Tibial nerve (tissue), 4 donors: ENCODE measurements around the gene CLCA1. TPM values are rescaled to one million over a fixed set of nuclear protein-coding genes. Genes with fewer than 3 reads are reported as not detected.
A peak's percentile ranks its signal among the peaks of the same experiment; 100 is the strongest.

ENCODE experiments used
- DNase-seq, 2 donors: peaks; one replicate each; pipeline ENCODE4 v3.0.0-alpha.2; 2019; ENCODE audit warnings: low spot score in 2 of 2
- H3K27ac ChIP-seq, 4 donors: fragments of 200-600 bp; sonication (generic) in 3 of 4; one replicate each; pipeline ENCODE4 v1.5.1; 2017 to 2019; ENCODE audit warnings: mild to moderate bottlenecking in 1 of 4
- H3K27me3 ChIP-seq, 2 donors: fragments of 200-600 bp; sonication (generic) in 1 of 2; one replicate each; pipeline versions ENCODE4 v1.5.1 to v1.6.0; 2017 to 2019
- H3K36me3 ChIP-seq, 3 donors: fragments of 200-600 bp; sonication (generic); one replicate each; pipeline ENCODE4 v1.5.1; 2018 to 2019
- H3K4me1 ChIP-seq, 4 donors: fragments of 200-600 bp; sonication (generic) in 3 of 4; one replicate each; pipeline ENCODE4 v1.5.1; 2017 to 2019
- H3K4me3 ChIP-seq, 4 donors: fragments of 200-600 bp; sonication (generic) in 3 of 4; one replicate each; pipeline ENCODE4 v1.5.1; 2017 to 2019; ENCODE audit warnings: mild to moderate bottlenecking in 1 of 4, moderate library complexity in 1 of 4
- H3K9me3 ChIP-seq, 4 donors: fragments of 200-600 bp; sonication (generic) in 3 of 4; one replicate each; pipeline ENCODE4 v1.5.1; 2017 to 2019
- EP300 ChIP-seq, 2 donors: sonication (generic); formaldehyde crosslinking; IDR thresholded peaks; one replicate each; pipeline ENCODE4 v1.6.1; 2017; ENCODE audit warnings: antibody characterized with exemption in 2 of 2, mild to moderate bottlenecking in 1 of 2
- POLR2A ChIP-seq, 2 donors: fragments of 450-650 bp; IDR thresholded peaks; one replicate each; pipeline ENCODE4 v1.6.1; 2017; ENCODE audit warnings: antibody characterized with exemption in 2 of 2, mild to moderate bottlenecking in 2 of 2, moderate library complexity in 2 of 2
- WGBS, 2 donors: methylation state at CpG; one replicate each; pipeline ENCODE4 v1.1.5; 2018; 5-methylcytosine and 5-hydroxymethylcytosine counted together
- total RNA-seq, 4 donors: library from RNA; depleted of rRNA; stranded (reverse); fragments of >200 nt; gene quantifications; one replicate each; pipeline ENCODE4 v1.1.0, GENCODE V29; 2016
- TF ChIP-seq, protein P1 (sequence below), 5 experiments: fragments of 200-600 bp in 3 of 5; fragments of 450-650 bp in 2 of 5; sonication (generic) in 3 of 5; IDR thresholded peaks; one replicate each; pipeline ENCODE4 v1.5.1; 2016 to 2019; ENCODE audit warnings: antibody characterized with exemption in 5 of 5, mild to moderate bottlenecking in 3 of 5, moderate library complexity in 2 of 5

The CLCA1 gene, protein sequence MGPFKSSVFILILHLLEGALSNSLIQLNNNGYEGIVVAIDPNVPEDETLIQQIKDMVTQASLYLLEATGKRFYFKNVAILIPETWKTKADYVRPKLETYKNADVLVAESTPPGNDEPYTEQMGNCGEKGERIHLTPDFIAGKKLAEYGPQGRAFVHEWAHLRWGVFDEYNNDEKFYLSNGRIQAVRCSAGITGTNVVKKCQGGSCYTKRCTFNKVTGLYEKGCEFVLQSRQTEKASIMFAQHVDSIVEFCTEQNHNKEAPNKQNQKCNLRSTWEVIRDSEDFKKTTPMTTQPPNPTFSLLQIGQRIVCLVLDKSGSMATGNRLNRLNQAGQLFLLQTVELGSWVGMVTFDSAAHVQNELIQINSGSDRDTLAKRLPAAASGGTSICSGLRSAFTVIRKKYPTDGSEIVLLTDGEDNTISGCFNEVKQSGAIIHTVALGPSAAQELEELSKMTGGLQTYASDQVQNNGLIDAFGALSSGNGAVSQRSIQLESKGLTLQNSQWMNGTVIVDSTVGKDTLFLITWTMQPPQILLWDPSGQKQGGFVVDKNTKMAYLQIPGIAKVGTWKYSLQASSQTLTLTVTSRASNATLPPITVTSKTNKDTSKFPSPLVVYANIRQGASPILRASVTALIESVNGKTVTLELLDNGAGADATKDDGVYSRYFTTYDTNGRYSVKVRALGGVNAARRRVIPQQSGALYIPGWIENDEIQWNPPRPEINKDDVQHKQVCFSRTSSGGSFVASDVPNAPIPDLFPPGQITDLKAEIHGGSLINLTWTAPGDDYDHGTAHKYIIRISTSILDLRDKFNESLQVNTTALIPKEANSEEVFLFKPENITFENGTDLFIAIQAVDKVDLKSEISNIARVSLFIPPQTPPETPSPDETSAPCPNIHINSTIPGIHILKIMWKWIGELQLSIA
- not detected for total RNA-seq

DNA sequence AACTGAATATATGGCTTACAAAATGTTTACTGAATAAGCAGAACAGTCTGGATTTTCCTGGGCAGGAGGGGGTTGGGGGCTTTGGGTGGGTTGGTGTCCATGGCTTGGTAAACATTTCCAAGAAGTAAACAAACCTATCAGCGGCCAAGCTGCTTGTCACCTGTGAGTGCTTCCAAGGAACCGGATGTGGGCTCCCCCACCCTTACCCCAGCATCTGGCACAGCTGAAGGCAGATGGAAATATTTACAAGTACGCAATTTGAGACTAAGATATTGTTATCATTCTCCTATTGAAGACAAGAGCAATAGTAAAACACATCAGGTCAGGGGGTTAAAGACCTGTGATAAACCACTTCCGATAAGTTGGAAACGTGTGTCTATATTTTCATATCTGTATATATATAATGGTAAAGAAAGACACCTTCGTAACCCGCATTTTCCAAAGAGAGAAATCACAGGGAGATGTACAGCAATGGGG, at the start of gene CLCA1:
CLCA1 (plus strand) TSS at position 427 of the 477 bp plus-strand sequence; CDS start at position 472, 45 bp downstream.
- TF ChIP-seq, protein P1, sequence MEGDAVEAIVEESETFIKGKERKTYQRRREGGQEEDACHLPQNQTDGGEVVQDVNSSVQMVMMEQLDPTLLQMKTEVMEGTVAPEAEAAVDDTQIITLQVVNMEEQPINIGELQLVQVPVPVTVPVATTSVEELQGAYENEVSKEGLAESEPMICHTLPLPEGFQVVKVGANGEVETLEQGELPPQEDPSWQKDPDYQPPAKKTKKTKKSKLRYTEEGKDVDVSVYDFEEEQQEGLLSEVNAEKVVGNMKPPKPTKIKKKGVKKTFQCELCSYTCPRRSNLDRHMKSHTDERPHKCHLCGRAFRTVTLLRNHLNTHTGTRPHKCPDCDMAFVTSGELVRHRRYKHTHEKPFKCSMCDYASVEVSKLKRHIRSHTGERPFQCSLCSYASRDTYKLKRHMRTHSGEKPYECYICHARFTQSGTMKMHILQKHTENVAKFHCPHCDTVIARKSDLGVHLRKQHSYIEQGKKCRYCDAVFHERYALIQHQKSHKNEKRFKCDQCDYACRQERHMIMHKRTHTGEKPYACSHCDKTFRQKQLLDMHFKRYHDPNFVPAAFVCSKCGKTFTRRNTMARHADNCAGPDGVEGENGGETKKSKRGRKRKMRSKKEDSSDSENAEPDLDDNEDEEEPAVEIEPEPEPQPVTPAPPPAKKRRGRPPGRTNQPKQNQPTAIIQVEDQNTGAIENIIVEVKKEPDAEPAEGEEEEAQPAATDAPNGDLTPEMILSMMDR (IDR thresholded peaks at IDR 0.05) = no peak
- TF ChIP-seq POLR2A (IDR thresholded peaks at IDR 0.05) (no peak), EP300 (IDR thresholded peaks at IDR 0.05) (no peak)
- no peak within 1 kb of the TSS for H3K4me3 ChIP-seq
- H3K36me3 ChIP-seq = no peaks in the 10 kb centered on the region
- H3K27me3 ChIP-seq = no peaks in the 10 kb centered on the region
- no peak for DNase-seq
- H3K9me3 ChIP-seq = no peaks in the 10 kb centered on the region
- no peaks in the 10 kb centered on the region for H3K4me1 ChIP-seq
- no peak within 1 kb of the TSS for H3K27ac ChIP-seq
- WGBS, 2 donors = 72 to 74% methylated on average over 7 of the region's 7 CpGs

DNA sequence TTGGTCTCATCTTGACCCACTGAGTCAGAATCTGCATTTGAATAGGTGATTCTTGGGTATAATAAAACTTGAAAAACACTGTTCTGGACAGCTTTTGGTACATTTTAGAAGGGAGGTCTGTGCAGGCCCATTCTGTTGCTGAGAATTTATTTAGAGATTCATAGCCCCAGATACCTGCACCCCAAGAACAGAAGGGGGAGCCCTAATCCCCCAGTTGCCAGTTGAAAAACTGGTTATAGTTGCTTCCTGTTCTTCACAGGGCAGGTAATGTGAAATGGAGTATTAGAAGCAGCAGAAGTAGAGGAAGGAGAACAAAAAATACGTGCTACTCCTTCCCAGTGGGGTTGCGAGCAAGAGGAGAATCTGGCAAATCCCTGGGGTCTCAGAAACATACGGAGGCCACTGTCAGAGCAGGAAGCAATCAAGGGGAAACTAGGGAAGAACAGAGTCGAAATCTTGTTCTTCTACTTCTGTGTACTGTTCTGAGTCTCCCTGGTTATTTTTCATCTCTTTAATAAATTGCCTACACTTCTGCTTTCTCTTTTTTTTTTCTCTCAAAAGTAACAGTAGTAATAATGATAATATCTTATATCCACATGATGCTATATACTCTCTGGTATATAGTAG, 49.3 kb upstream of the CLCA1 start:
- no peaks in the 10 kb centered on the region for H3K9me3 ChIP-seq
- no peaks in the 10 kb centered on the region for H3K4me1 ChIP-seq
- H3K27ac ChIP-seq = no peak overlapping the region
- TF ChIP-seq, protein P1 (IDR thresholded peaks at IDR 0.05) = peak; percentile 17 to 49 (median 30)
- no peak for TF ChIP-seq POLR2A (IDR thresholded peaks at IDR 0.05)
- TF ChIP-seq EP300 (IDR thresholded peaks at IDR 0.05) = no peak
- no peaks in the 10 kb centered on the region for H3K27me3 ChIP-seq
- no peak overlapping the region for H3K4me3 ChIP-seq
- DNase-seq = peak in 1 of 2 donors; percentile 33
- WGBS, 2 donors = 46 to 48% methylated on average over 4 of the region's 4 CpGs
- no peaks in the 10 kb centered on the region for H3K36me3 ChIP-seq

DNA sequence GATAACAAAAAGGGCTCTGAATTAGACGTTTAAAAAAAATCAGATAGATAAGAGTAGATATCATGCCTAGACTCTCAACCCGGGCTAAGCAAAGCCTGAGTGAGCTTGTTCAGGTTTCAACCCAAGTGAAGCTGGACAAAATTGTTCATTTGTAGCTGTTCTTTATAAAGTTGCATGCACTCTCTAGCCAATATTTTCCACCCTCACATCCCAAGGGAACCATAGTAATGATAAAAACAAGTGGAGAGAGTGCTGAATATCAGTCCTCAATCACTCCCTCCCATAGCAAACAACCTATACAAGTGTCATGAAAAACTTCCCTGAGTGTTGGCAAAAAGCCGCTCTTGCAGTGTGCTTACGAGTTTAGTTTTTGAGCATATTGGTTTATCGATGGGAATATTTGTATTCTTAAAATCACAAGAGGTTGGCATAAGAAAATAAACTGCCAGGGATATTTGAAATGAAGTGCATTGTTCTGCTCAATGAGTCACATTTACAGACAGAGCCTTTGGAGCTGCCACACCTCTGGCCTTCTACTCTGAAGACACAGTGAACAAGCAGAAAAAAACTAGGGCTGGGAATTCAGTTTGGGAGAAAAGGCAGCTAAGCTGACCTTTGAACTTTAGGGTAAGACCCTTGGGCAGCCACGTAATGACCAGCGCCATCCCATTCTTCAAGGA, 47.0 kb upstream of the CLCA1 start:
- H3K36me3 ChIP-seq = no peaks in the 10 kb centered on the region
- DNase-seq = no peak
- 67% methylated on average over 7 of the region's 7 CpGs for WGBS, 2 donors
- H3K27ac ChIP-seq = no peak overlapping the region
- H3K9me3 ChIP-seq = no peaks in the 10 kb centered on the region
- H3K4me1 ChIP-seq = no peaks in the 10 kb centered on the region
- TF ChIP-seq, protein P1 (IDR thresholded peaks at IDR 0.05) = no peak
- TF ChIP-seq POLR2A (IDR thresholded peaks at IDR 0.05) = no peak
- no peak for TF ChIP-seq EP300 (IDR thresholded peaks at IDR 0.05)
- no peak overlapping the region for H3K4me3 ChIP-seq
- no peaks in the 10 kb centered on the region for H3K27me3 ChIP-seq

DNA sequence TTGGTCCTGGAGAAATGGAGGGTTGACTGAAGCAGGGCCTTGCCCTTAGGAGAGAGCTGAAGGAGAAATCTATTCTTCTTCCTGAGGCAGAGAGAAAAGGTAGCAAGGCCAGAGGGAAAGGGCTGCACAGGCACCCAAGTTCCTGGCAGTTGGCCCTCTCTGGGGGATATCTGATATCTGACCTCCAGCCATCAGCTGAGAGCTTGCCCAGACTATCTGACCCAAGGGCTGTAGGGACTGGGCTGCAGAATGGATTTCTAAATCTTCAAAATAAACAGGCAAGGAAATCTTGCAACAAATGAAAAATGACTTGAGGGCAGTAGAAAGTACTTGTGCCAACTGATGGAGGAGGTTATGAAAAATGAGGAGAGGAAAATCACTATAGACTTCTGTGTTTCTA, 45.3 kb upstream of the CLCA1 start:
- DNase-seq = no peak
- no peaks in the 10 kb centered on the region for H3K4me1 ChIP-seq
- H3K27me3 ChIP-seq = no peaks in the 10 kb centered on the region
- no peak overlapping the region for H3K4me3 ChIP-seq
- no peak overlapping the region for H3K27ac ChIP-seq
- H3K9me3 ChIP-seq = no peaks in the 10 kb centered on the region
- H3K36me3 ChIP-seq = no peaks in the 10 kb centered on the region
- TF ChIP-seq EP300 (IDR thresholded peaks at IDR 0.05) (no peak), POLR2A (IDR thresholded peaks at IDR 0.05) (no peak)
- TF ChIP-seq, protein P1 (IDR thresholded peaks at IDR 0.05) = no peak
